NCI-H1092 (cell line): Measurements from ENCODE around the gene PCDHA9.
A peak's percentile ranks its signal among the peaks of the same experiment; 100 is the strongest.
"Not testable (repeated sequence)": the region's sequence is repeated elsewhere in the genome, so short reads cannot be mapped to it uniquely, and the experiment has no call there.

Experiments
- DNase-seq: peaks from one replicate; lab custom pipeline; 2025; lab: John Stamatoyannopoulos, UW

The PCDHA9 gene

GRCh38 chr5:140835622-140836510, 12.3 kb upstream of the PCDHA9 start:
- DNase-seq, result no peak

DNA sequence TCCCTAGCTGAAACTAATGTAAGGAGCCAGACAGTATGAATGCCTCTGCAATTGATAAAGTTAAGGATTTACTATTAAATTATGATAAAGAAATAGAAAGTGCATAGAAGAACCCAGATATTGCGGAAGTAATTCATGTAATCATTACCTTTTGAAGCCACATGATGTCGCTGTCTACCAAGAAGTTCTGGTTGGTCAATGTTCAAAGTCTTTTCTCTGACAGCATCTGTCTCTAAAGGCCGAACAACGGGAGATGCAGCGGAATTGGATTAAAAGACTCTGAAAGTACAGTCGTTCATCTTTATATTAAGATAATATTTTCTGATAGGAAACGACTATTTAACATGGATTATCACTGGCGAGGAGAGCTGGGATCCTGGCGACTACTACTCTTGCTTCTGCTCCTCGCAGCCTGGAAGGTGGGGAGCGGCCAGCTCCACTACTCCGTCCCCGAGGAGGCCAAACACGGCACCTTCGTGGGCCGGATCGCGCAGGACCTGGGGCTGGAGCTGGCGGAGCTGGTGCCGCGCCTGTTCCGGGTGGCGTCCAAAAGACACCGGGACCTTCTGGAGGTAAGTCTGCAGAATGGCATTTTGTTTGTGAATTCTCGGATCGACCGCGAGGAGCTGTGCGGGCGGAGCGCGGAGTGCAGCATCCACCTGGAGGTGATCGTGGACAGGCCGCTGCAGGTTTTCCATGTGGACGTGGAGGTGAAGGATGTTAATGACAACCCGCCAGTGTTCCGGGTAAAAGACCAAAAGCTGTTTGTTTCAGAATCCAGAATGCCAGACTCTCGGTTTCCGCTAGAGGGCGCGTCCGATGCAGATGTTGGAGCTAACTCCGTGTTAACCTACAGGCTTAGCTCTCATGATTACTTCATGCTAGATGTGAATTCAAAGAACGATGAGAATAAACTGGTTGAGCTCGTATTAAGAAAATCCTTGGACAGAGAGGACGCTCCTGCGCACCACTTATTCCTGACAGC, 6.9 kb upstream of the PCDHA9 start, which contains the start of gene PCDHA8:
TSS of gene PCDHA8 (plus strand) at position 210 of the 985 bp plus-strand sequence. CDS start at position 345, 135 bp downstream.
- no peak for DNase-seq

- DNase-seq, result no peak
Observed at GRCh38 chr5:140842798-140843733, 5.1 kb upstream of the PCDHA9 start.

DNA sequence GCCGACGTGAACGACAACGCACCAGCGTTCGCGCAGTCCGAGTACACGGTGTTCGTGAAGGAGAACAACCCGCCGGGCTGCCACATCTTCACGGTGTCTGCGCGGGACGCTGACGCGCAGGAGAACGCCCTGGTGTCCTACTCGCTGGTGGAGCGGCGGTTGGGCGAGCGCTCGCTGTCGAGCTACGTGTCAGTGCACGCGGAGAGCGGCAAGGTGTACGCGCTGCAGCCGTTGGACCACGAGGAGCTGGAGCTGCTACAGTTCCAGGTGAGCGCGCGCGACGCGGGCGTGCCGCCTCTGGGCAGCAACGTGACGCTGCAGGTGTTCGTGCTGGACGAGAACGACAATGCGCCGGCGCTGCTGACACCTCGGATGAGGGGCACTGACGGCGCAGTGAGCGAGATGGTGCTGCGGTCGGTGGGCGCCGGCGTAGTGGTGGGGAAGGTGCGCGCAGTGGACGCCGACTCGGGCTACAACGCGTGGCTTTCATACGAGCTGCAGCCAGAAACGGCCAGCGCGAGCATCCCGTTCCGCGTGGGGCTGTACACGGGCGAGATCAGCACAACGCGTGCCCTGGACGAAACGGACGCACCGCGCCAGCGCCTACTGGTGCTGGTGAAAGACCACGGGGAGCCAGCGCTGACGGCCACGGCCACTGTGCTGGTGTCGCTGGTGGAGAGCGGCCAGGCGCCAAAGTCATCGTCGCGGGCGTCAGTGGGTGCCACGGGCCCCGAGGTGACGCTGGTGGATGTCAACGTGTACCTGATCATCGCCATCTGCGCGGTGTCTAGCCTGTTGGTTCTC, 1.9 kb downstream of the PCDHA9 start:
- not testable (repeated sequence) for DNase-seq

DNA sequence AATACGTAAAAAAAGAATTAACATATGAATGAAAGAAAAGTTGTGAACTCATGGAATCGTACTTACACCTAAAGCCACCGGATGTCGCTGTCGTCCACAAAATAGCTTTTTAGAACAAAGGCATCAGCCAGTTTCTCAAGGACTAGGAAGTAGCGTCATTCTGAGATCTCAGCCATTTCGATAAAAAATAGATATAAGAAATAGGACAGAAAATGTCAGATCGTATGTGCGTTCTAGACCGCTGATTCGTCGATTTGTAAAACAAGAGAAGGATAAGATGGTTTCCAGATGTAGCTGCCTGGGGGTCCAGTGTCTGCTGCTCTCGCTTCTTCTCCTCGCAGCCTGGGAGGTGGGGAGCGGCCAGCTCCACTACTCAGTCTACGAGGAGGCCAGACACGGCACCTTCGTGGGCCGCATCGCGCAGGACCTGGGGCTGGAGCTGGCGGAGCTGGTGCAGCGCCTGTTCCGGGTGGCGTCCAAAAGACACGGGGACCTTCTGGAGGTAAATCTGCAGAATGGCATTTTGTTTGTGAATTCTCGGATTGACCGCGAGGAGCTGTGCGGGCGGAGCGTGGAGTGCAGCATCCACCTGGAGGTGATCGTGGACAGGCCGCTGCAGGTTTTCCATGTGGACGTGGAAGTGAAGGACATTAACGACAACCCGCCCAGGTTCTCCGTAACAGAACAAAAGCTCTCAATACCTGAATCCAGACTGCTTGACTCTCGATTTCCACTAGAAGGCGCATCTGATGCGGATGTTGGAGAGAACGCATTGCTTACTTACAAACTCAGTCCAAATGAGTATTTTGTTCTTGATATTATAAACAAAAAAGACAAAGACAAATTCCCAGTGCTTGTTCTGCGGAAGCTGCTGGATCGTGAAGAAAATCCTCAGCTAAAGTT, 7.8 kb downstream of the PCDHA9 start, which contains the start of gene PCDHA10:
TSS of gene PCDHA10 (plus strand) at position 126 of the 903 bp plus-strand sequence. CDS start at position 278, 152 bp downstream.
- DNase-seq, result no peak

DNA sequence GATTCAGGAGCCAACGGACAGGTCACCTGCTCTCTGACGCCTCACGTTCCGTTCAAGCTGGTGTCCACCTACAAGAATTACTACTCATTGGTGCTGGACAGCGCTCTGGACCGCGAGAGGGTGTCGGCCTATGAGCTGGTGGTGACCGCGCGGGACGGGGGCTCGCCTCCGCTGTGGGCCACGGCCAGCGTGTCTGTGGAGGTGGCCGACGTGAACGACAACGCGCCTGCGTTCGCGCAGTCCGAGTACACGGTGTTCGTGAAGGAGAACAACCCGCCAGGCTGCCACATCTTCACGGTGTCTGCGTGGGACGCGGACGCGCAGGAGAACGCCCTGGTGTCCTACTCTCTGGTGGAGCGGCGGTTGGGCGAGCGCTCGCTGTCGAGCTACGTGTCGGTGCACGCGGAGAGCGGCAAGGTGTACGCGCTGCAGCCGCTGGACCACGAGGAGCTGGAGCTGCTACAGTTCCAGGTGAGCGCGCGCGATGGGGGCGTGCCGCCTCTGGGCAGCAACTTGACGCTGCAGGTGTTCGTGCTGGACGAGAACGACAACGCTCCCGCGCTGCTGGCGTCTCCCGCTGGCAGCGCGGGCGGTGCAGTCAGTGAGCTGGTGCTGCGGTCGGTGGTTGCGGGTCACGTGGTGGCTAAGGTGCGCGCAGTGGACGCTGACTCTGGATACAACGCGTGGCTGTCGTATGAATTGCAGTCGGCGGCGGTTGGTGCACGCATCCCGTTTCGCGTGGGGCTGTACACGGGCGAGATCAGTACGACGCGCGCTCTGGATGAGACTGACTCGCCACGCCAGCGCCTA, 9.2 kb downstream of the PCDHA9 start:
- DNase-seq, result no peak

- no peak for DNase-seq
Observed at GRCh38 chr5:140857987-140858240, 9.7 kb downstream of the PCDHA9 start.

DNA sequence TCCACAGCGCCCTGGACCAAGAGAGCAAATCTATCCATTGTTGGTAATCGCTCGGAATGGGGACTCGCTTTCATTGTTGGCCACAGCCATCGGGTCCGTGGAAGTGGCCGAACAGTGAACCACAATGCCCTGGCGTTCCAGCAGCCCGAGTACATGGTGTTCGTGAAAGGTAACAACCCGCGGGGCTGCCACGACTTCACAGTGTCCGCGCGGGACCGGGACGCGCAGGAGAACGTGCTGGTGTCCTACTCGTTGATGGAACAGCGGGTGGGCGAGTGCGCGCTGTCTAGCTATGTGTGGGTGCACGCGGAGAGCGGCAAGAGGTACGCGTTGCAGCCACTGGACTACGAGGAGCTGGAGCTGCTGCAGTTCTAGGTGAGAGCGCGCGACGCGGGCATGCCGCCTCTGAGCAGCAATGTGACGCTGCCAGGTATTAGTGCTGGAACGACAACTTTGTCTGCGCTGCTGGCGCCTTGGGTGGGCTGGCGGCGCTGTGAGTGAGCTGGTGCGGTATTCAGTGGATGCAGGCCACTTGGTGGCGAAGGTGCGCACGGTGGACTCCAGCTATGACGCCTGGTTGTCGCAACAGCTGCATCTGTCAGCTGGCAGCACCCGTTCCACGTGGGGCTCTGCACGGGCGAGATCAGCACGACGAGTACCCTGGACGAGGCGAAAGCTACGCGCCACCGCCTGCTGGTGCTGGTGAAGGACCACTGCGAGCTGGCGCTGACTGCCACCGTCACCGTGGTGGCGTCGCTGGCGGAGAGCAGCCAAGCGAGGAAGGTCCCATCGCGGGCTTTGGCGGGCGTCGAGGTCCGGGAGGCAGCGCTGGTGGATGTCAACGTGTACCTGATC, 14.5 kb downstream of the PCDHA9 start:
- no peak for DNase-seq

GRCh38 chr5:140868721-140869554, 20.8 kb downstream of the PCDHA9 start, which contains the start of gene PCDHA11:
PCDHA11 (plus strand) TSS chr5:140868957; CDS start chr5:140869104, 147 bp downstream.
- peak; percentile 65 for DNase-seq

GRCh38 chr5:140869555-140869886, 21.3 kb downstream of the PCDHA9 start:
- no peak for DNase-seq

- DNase-seq, result no peak
Observed at GRCh38 chr5:140870221-140871201, 22.3 kb downstream of the PCDHA9 start.

DNA sequence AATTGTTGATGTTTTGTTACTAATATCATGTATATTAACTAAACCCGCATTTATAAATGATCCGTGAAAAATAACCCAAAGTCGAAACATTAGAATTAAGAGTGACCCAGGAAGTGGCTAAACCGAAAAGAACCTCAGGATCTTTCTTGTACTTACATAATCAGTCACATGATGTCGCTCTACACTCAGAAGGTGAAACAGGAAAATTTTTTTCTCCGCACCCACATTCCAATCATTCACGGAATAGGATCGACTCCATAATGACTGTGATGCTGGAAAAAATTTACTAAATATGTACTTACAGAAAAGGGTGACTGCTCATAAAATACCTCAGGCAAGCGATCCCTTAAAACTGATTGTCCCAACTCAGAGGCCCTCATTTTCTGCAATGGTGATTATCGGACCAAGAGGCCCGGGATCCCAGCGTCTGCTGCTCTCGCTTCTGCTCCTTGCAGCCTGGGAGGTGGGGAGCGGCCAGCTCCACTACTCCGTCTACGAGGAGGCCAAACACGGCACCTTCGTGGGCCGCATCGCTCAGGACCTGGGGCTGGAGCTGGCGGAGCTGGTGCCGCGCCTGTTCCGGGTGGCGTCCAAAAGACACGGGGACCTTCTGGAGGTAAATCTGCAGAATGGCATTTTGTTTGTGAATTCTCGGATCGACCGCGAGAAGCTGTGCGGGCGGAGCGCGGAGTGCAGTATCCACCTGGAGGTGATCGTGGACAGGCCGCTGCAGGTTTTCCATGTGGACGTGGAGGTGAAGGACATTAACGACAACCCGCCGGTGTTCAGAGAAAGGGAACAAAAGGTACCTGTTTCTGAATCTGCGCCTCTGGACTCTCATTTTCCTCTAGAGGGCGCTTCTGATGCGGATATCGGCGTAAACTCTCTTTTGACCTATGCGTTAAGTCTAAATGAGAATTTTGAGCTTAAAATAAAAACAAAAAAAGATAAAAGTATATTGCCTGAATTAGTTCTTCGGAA, 27.2 kb downstream of the PCDHA9 start, which contains the start of gene PCDHA12:
TSS of gene PCDHA12 (plus strand) at position 224 of the 981 bp plus-strand sequence. CDS start at position 389, 165 bp downstream.
- no peak for DNase-seq

GRCh38 chr5:140876541-140877261, 28.5 kb downstream of the PCDHA9 start:
- not testable (repeated sequence) for DNase-seq

DNA sequence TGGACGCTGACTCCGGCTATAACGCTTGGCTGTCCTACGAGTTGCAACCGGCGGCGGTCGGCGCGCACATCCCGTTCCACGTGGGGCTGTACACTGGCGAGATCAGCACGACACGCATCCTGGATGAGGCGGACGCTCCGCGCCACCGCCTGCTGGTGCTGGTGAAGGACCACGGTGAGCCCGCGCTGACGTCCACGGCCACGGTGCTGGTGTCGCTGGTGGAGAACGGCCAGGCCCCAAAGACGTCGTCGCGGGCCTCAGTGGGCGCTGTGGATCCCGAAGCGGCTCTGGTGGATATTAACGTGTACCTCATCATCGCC, 29.0 kb downstream of the PCDHA9 start:
- DNase-seq, result no peak
